Stomach (tissue), 4 donors: ENCODE measurements around the gene SFMBT2.

Source experiments
- CTCF ChIP-seq, 7 experiments: fragments of 450-650 bp in 4 of 7; fragments of 200-600 bp in 3 of 7; sonication (generic) in 3 of 7; IDR thresholded peaks; one replicate each; pipeline ENCODE4 v1.5.1; 2016 to 2019; ENCODE audit warnings: antibody characterized with exemption in 7 of 7, control low read depth in 2 of 7, mild to moderate bottlenecking in 1 of 7
- EP300 ChIP-seq: sonication (generic); formaldehyde crosslinking; IDR thresholded peaks from one replicate; pipeline ENCODE4 v1.6.1; 2017; ENCODE audit warnings: antibody characterized with exemption
- POLR2A ChIP-seq, 4 donors: fragments of 450-650 bp; IDR thresholded peaks; one replicate each; pipeline ENCODE4 v1.6.1; 2016; ENCODE audit warnings: antibody characterized with exemption in 4 of 4, control low read depth in 2 of 4, mild to moderate bottlenecking in 1 of 4, moderate library complexity in 1 of 4
- POLR2AphosphoS5 ChIP-seq, 3 donors: sonication (generic); formaldehyde crosslinking; IDR thresholded peaks; one replicate each; pipeline ENCODE4 v1.6.1; 2016; ENCODE audit warnings: antibody characterized with exemption in 3 of 3

DNA sequence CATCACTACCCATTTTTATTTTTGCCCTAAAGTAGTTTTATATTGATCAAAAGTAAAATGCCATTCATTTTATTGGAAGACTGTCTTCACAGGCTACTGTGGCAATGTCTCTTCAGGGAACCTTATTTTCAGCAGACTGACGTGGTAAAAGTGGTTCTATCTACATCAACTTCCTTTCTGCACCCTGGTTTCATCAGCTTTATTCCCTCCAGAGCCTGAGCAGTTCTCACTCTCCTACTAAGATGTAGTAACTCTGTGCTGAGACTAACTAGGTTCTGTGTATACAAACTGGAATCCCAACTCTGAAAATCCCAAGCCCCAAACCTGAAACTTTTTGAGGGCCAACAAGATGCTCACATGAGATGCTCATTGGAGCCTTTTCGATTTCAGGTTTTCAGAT lies 155.3 kb downstream of the SFMBT2 start:
- TF ChIP-seq CTCF (IDR thresholded peaks at IDR 0.05): no peak
- no peak for TF ChIP-seq POLR2A (IDR thresholded peaks at IDR 0.05)
- TF ChIP-seq POLR2AphosphoS5 (IDR thresholded peaks at IDR 0.05): no peak
- no peak for TF ChIP-seq EP300
